B cell (primary cell): Measurements from ENCODE around the gene CPEB3. TPM values are rescaled to one million over a fixed set of nuclear protein-coding genes. Genes with fewer than 3 reads are reported as not detected.

ENCODE experiments used
- ATAC-seq: fragments of 200-7000 bp; cut with Tn5 transposase; one replicate; pipeline ENCODE4 v1.10.0; 2021; ENCODE audit warnings: low read depth, mild to moderate bottlenecking, moderate number of reproducible peaks, moderate library complexity
- CTCF ChIA-PET: fragments of 350-600 bp; sonication (Branson Sonifier 250); formaldehyde crosslinking; loops from one replicate; lab custom pipeline; 2021; ENCODE audit warnings: antibody characterized with exemption, inconsistent platforms; lab: Charles Lee
- POLR2A ChIA-PET: fragments of 350-600 bp; sonication (Branson Sonifier 250); formaldehyde crosslinking; loops from one replicate; lab custom pipeline; 2021; ENCODE audit warnings: antibody characterized with exemption; lab: Charles Lee
- DNase-seq: peaks from one replicate; pipeline ENCODE4 v3.0.0; 2013
- H2AFZ ChIP-seq: 2 replicates; pipeline ENCODE4 v1.6.1; 2012; ENCODE audit warnings: mild to moderate bottlenecking, low read depth, low read length; ENCODE audit not compliant: insufficient read depth, poor library complexity, severe bottlenecking
- H3K27ac ChIP-seq, 2 donors: 1 replicate in 1 of 2; 2 replicates in 1 of 2; pipeline ENCODE4 v1.5.1; 2012 to 2013; ENCODE audit warnings: low read length in 2 of 2, mild to moderate bottlenecking in 2 of 2, moderate library complexity in 1 of 2
- H3K27me3 ChIP-seq, 4 experiments: fragments of 200-600 bp in 1 of 4; sonication (generic) in 1 of 4; replicated peaks in 1 of 4; 1 replicate in 2 of 4; 2 replicates in 2 of 4; pipeline versions ENCODE4 v1.6.1 to v1.7.0; 2013 to 2016; ENCODE audit warnings: low read length in 3 of 4, mild to moderate bottlenecking in 2 of 4, mixed read lengths in 1 of 4, moderate library complexity in 1 of 4; ENCODE audit not compliant: insufficient read depth in 4 of 4, control insufficient read depth in 3 of 4; ENCODE audit errors: control extremely low read depth in 1 of 4
- H3K36me3 ChIP-seq, 2 experiments: replicated peaks in 1 of 2; 1 replicate in 1 of 2; 2 replicates in 1 of 2; pipeline versions ENCODE4 v1.6.1 to v1.7.1; 2013; ENCODE audit warnings: low read length in 1 of 2; ENCODE audit not compliant: insufficient read depth in 2 of 2, control insufficient read depth in 1 of 2; ENCODE audit errors: control extremely low read depth in 1 of 2, extremely low read depth in 1 of 2
- H3K4me1 ChIP-seq, 2 donors: fragments of 200-600 bp in 1 of 2; sonication (generic) in 1 of 2; 1 replicate in 1 of 2; 2 replicates in 1 of 2; pipeline versions ENCODE4 v1.5.1 to v1.6.1; 2013 to 2017; ENCODE audit warnings: low read length in 2 of 2; ENCODE audit not compliant: control insufficient read depth in 2 of 2, insufficient read depth in 2 of 2
- H3K4me2 ChIP-seq: replicated peaks from 2 replicates; pipeline ENCODE3; 2012; ENCODE audit warnings: mild to moderate bottlenecking, low read depth, low read length; ENCODE audit not compliant: poor library complexity, severe bottlenecking
- H3K4me3 ChIP-seq, 5 experiments: fragments of 200-600 bp in 1 of 5; sonication (generic) in 1 of 5; 1 replicate in 3 of 5; 2 replicates in 2 of 5; pipeline versions ENCODE4 v1.5.1 to v1.7.0; 2011 to 2016; ENCODE audit warnings: low read length in 4 of 5, mild to moderate bottlenecking in 4 of 5, low read depth in 2 of 5, control low read depth in 1 of 5, moderate library complexity in 1 of 5; ENCODE audit not compliant: insufficient read depth in 1 of 5; ENCODE audit errors: control extremely low read depth in 1 of 5, extremely low read depth in 1 of 5
- H3K79me2 ChIP-seq: fragments of 200-600 bp; sonication (generic); one replicate; pipeline ENCODE4 v1.6.0; 2016; ENCODE audit warnings: low read length; ENCODE audit not compliant: control insufficient read depth, insufficient read depth
- H3K9ac ChIP-seq: fragments of 200-600 bp; sonication (generic); 2 replicates; pipeline ENCODE4 v1.6.1; 2017; ENCODE audit warnings: mild to moderate bottlenecking, low read length, moderate library complexity
- H3K9me3 ChIP-seq, 3 donors: one replicate each; pipeline versions ENCODE4 v1.6.1 to v1.7.1; 2013; ENCODE audit warnings: low read length in 2 of 3; ENCODE audit not compliant: control insufficient read depth in 2 of 3, insufficient read depth in 1 of 3; ENCODE audit errors: control extremely low read depth in 1 of 3
- H4K20me1 ChIP-seq: 2 replicates; pipeline ENCODE4 v1.6.0; 2012; ENCODE audit warnings: mild to moderate bottlenecking, low read length; ENCODE audit not compliant: insufficient read depth, control insufficient read depth, poor library complexity, severe bottlenecking
- H3K27ac Mint-ChIP-seq: one replicate; pipeline ENCODE4 v1.8.0; 2021; ENCODE audit warnings: mixed read lengths
- H3K27me3 Mint-ChIP-seq: one replicate; pipeline ENCODE4 v1.8.0; 2021; ENCODE audit warnings: mixed read lengths
- H3K4me1 Mint-ChIP-seq: one replicate; pipeline ENCODE4 v1.8.0; 2021; ENCODE audit warnings: mixed read lengths
- H3K4me3 Mint-ChIP-seq: one replicate; pipeline ENCODE4 v1.8.0; 2021; ENCODE audit warnings: mixed read lengths
- H3K9me3 Mint-ChIP-seq: one replicate; pipeline ENCODE4 v1.8.0; 2022; ENCODE audit warnings: mixed read lengths; ENCODE audit not compliant: insufficient read depth
- EZH2 ChIP-seq: IDR thresholded peaks from 2 replicates; pipeline ENCODE4 v1.6.1; 2012; ENCODE audit warnings: borderline replicate concordance, low read depth, mild to moderate bottlenecking, moderate library complexity, low read length; ENCODE audit not compliant: insufficient read depth, poor library complexity, severe bottlenecking
- WGBS: methylation state at CpG from one replicate; pipeline ENCODE4 v1.1.5; 2013; ENCODE audit warnings: missing lambda C conversion rate; ENCODE audit not compliant: insufficient coverage; 5-methylcytosine and 5-hydroxymethylcytosine counted together
- intact Hi-C: fragments of 100-400 bp; cut with micrococcal nuclease; formaldehyde crosslinking; loops from one replicate; pipeline ENCODE4 v1.10.0; 2022
- polyA plus RNA-seq: library from polyadenylated mRNA; depleted of rRNA; stranded (reverse); fragments of >200 nt; gene quantifications from 2 replicates; pipeline ENCODE4 v1.2.3, GENCODE V29; 2012
- total RNA-seq, 2 donors: library from RNA; stranded (reverse); fragments of 120-200 nt in 1 of 2; gene quantifications; 1 replicate in 1 of 2; 2 replicates in 1 of 2; pipeline versions ENCODE4 v1.2.3 to v1.2.4, GENCODE V29; 2013 to 2022
- TF ChIP-seq, protein P1 (sequence below): fragments of 200-600 bp; IDR thresholded peaks from one replicate; pipeline ENCODE4 v1.8.0; 2022; ENCODE audit warnings: antibody characterized with exemption, mild to moderate bottlenecking

The CPEB3 gene
- total and polyA plus RNA-seq, 2 donors (not counting 1 experiment from before 2014, with no cell fraction given), result 1.6 to 6.7 TPM

GRCh38 chr10:92108120-92108519 lies 182.8 kb downstream of the CPEB3 start:
- Mint-ChIP-seq H3K4me3 (no peak overlapping the region), H3K27me3 (no peaks in the 10 kb centered on the region), H3K27ac (no peak overlapping the region), H3K9me3 (no peaks in the 10 kb centered on the region), H3K4me1 (no peaks in the 10 kb centered on the region)
- H4K20me1 ChIP-seq, result no peaks in the 10 kb centered on the region
- CTCF ChIA-PET, result interaction anchor here (0.6 to 1.6 kb wide), 3 partner anchors 21 to 327 kb away, joined by 3 to 4 read pairs (median 3); no protein-coding TSS in a partner anchor
- no peaks in the 10 kb centered on the region for H3K9me3 ChIP-seq
- H3K27ac ChIP-seq, result no peak overlapping the region
- TF ChIP-seq, protein P1, sequence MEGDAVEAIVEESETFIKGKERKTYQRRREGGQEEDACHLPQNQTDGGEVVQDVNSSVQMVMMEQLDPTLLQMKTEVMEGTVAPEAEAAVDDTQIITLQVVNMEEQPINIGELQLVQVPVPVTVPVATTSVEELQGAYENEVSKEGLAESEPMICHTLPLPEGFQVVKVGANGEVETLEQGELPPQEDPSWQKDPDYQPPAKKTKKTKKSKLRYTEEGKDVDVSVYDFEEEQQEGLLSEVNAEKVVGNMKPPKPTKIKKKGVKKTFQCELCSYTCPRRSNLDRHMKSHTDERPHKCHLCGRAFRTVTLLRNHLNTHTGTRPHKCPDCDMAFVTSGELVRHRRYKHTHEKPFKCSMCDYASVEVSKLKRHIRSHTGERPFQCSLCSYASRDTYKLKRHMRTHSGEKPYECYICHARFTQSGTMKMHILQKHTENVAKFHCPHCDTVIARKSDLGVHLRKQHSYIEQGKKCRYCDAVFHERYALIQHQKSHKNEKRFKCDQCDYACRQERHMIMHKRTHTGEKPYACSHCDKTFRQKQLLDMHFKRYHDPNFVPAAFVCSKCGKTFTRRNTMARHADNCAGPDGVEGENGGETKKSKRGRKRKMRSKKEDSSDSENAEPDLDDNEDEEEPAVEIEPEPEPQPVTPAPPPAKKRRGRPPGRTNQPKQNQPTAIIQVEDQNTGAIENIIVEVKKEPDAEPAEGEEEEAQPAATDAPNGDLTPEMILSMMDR, result no peak
- TF ChIP-seq EZH2, result no peak
- H3K4me3 ChIP-seq, result no peak overlapping the region
- no peak overlapping the region for H3K9ac ChIP-seq
- H3K4me2 ChIP-seq, result no peak overlapping the region
- H3K4me1 ChIP-seq, result no peaks in the 10 kb centered on the region
- peaks cover 0 to 17% of the 10 kb centered on the region in 2 experiments for H3K36me3 ChIP-seq
- intact Hi-C loops, result no loop called here
- DNase-seq, result no peak
- POLR2A ChIA-PET, result no interaction called here
- no peaks in the 10 kb centered on the region for H3K27me3 ChIP-seq
- peaks cover 6% of the 10 kb centered on the region for H3K79me2 ChIP-seq
- no peak overlapping the region for H2AFZ ChIP-seq
- ATAC-seq, result no peak

- intact Hi-C loops, result no loop called here
- no peaks in the 10 kb centered on the region for H3K9me3 Mint-ChIP-seq
- H3K27ac Mint-ChIP-seq, result no peak overlapping the region
- WGBS, result 100% methylated on average over 1 of the region's 2 CpGs
- Histone ChIP-seq H3K27ac (no peak overlapping the region), H3K79me2 (peaks cover 9% of the 10 kb centered on the region), H3K4me2 (no peak overlapping the region), H3K9ac (no peak overlapping the region), H3K4me3 (no peak overlapping the region), H3K27me3 (no peaks in the 10 kb centered on the region), H3K36me3 (no peaks in the 10 kb centered on the region), H3K4me1 (no peaks in the 10 kb centered on the region), H3K9me3 (no peaks in the 10 kb centered on the region), H4K20me1 (no peaks in the 10 kb centered on the region), H2AFZ (no peak overlapping the region)
- no peaks in the 10 kb centered on the region for H3K27me3 Mint-ChIP-seq
- ATAC-seq (no peak), DNase-seq (no peak)
- no peak overlapping the region for H3K4me3 Mint-ChIP-seq
- peaks cover 10% of the 10 kb centered on the region for H3K4me1 Mint-ChIP-seq
- ChIA-PET POLR2A (no interaction called here), CTCF (interaction anchor here (0.5 to 2.0 kb wide), 4 partner anchors 15 to 1022 kb away, joined by 3 to 11 read pairs (median 6); no protein-coding TSS in a partner anchor)
- TF ChIP-seq, protein P1, result no peak
- TF ChIP-seq EZH2, result no peak
Measured at GRCh38 chr10:92103376-92104090, 187.3 kb downstream of the CPEB3 start.
